ENCODE data around the gene LGALS4.
"Not testable (repeated sequence)": the region's sequence is repeated elsewhere in the genome, so short reads cannot be mapped to it uniquely, and the experiment has no call there.

Gene LGALS4

GRCh38 chr19:38766276-38767047, 46.3 kb downstream of the LGALS4 start:
- TF ChIP-seq ZNF274 (IDR thresholded peaks at IDR 0.05; ENCODE audit: low read depth, low read length): no peak
- H3K4me3 ChIP-seq (ENCODE audit: low read length): no peak overlapping the region

- no peak overlapping the region for H3K4me3 ChIP-seq (ENCODE audit: low read length)
- TF ChIP-seq ZNF274 (IDR thresholded peaks at IDR 0.05; ENCODE audit: low read depth, low read length): no peak
Measured at GRCh38 chr19:38765214-38765613, 47.5 kb downstream of the LGALS4 start.

GRCh38 chr19:38763795-38764220, 48.9 kb downstream of the LGALS4 start:
- no peak overlapping the region for H3K4me3 ChIP-seq (ENCODE audit: low read length)
- TF ChIP-seq ZNF274 (IDR thresholded peaks at IDR 0.05; ENCODE audit: low read depth, low read length): no peak

GRCh38 chr19:38761884-38762389, 50.8 kb downstream of the LGALS4 start:
- H3K4me3 ChIP-seq (ENCODE audit: low read length): not testable (repeated sequence)

- H3K4me3 ChIP-seq (ENCODE audit: low read length): not testable (repeated sequence)
Measured at GRCh38 chr19:38760805-38761517, 51.8 kb downstream of the LGALS4 start.

- TF ChIP-seq ZNF274 (IDR thresholded peaks at IDR 0.05; ENCODE audit: low read depth, low read length): no peak
- H3K4me3 ChIP-seq (ENCODE audit: low read length): no peak overlapping the region
Measured at GRCh38 chr19:38759590-38760003, 53.1 kb downstream of the LGALS4 start.

- not testable (repeated sequence) for H3K4me3 ChIP-seq (ENCODE audit: low read length)
Measured at GRCh38 chr19:38754196-38754595, 58.5 kb downstream of the LGALS4 start.

GRCh38 chr19:38753783-38754182, 59.0 kb downstream of the LGALS4 start:
- H3K4me3 ChIP-seq (ENCODE audit: low read length): not testable (repeated sequence)
